C4-2B (cell line): Measurements from ENCODE around the gene GRM7.
A peak's percentile ranks its signal among the peaks of the same experiment; 100 is the strongest.

ENCODE experiments used
- H3K27ac ChIP-seq: fragments of 450-650 bp; 2 replicates; pipeline ENCODE4 v1.5.1; 2017
- CTCF ChIP-seq: fragments of 450-650 bp; conservative IDR thresholded peaks from 2 replicates; pipeline ENCODE4 v1.5.1; 2017; ENCODE audit warnings: mild to moderate bottlenecking
- ZFX ChIP-seq: fragments of 450-650 bp; IDR thresholded peaks from 2 replicates; pipeline ENCODE4 v1.6.1; 2017

GRM7 gene

GRCh38 chr3:7400360-7400759 is 539.4 kb downstream of the GRM7 start:
- H3K27ac ChIP-seq: no peak overlapping the region
- no peak for TF ChIP-seq CTCF
- TF ChIP-seq ZFX: no peak

- no peak overlapping the region for H3K27ac ChIP-seq
- TF ChIP-seq CTCF: no peak
- no peak for TF ChIP-seq ZFX
Measured at GRCh38 chr3:7401418-7401817, 540.5 kb downstream of the GRM7 start.

GRCh38 chr3:7407107-7407506 is 546.2 kb downstream of the GRM7 start:
- H3K27ac ChIP-seq: no peak overlapping the region
- no peak for TF ChIP-seq CTCF
- TF ChIP-seq ZFX: no peak

GRCh38 chr3:7410782-7411181 is 549.9 kb downstream of the GRM7 start:
- peak; percentile 13 for TF ChIP-seq CTCF
- no peak for TF ChIP-seq ZFX
- no peak overlapping the region for H3K27ac ChIP-seq

GRCh38 chr3:7421065-7421464 is 560.1 kb downstream of the GRM7 start:
- peak; percentile 39 for TF ChIP-seq CTCF
- no peak for TF ChIP-seq ZFX
- no peak overlapping the region for H3K27ac ChIP-seq

- TF ChIP-seq CTCF: no peak
- TF ChIP-seq ZFX: no peak
- no peak overlapping the region for H3K27ac ChIP-seq
Measured at GRCh38 chr3:7423036-7423435, 562.1 kb downstream of the GRM7 start.

GRCh38 chr3:7423995-7424394 is 563.1 kb downstream of the GRM7 start:
- no peak overlapping the region for H3K27ac ChIP-seq
- TF ChIP-seq CTCF (no peak), ZFX (no peak)
